ENCODE measurements around the gene FCHSD2.

The FCHSD2 gene

GRCh38 chr11:72962717-72963116 is 179.4 kb downstream of the FCHSD2 start:
- no peak for DNase-seq

- DNase-seq = peak; percentile 48
These were observed 180.0 kb downstream of the FCHSD2 start for GRCh38 chr11:72962084-72962483.

GRCh38 chr11:72959998-72960731 is 182.0 kb downstream of the FCHSD2 start:
- no peak for DNase-seq

GRCh38 chr11:72958791-72959190 is 183.3 kb downstream of the FCHSD2 start:
- peak; percentile 61 for DNase-seq

GRCh38 chr11:72955466-72955865 is 186.7 kb downstream of the FCHSD2 start:
- DNase-seq = no peak

- DNase-seq = no peak
These were observed 187.3 kb downstream of the FCHSD2 start for GRCh38 chr11:72954860-72955259.

GRCh38 chr11:72953637-72954036 is 188.5 kb downstream of the FCHSD2 start:
- no peak for DNase-seq

GRCh38 chr11:72951888-72952287 is 190.2 kb downstream of the FCHSD2 start:
- DNase-seq = no peak

GRCh38 chr11:72951193-72951592 is 190.9 kb downstream of the FCHSD2 start:
- no peak for DNase-seq

GRCh38 chr11:72950685-72951084 is 191.4 kb downstream of the FCHSD2 start:
- no peak for DNase-seq

GRCh38 chr11:72947229-72947628 is 194.9 kb downstream of the FCHSD2 start:
- DNase-seq = no peak

- DNase-seq = no peak
These were observed 198.5 kb downstream of the FCHSD2 start for GRCh38 chr11:72943664-72944063.

- no peak for DNase-seq
These were observed 201.7 kb downstream of the FCHSD2 start for GRCh38 chr11:72940417-72940816.

- no peak for DNase-seq
These were observed 203.1 kb downstream of the FCHSD2 start for GRCh38 chr11:72939031-72939430.

- DNase-seq = no peak
These were observed 204.7 kb downstream of the FCHSD2 start for GRCh38 chr11:72937439-72937838.

- DNase-seq = no peak
These were observed 206.4 kb downstream of the FCHSD2 start for GRCh38 chr11:72935700-72936099.

- DNase-seq = peak; percentile 8
These were observed 210.0 kb downstream of the FCHSD2 start for GRCh38 chr11:72932132-72932570.

- DNase-seq = peak; percentile 15
These were observed 212.1 kb downstream of the FCHSD2 start for GRCh38 chr11:72930008-72930407.

- no peak for DNase-seq
These were observed 212.9 kb downstream of the FCHSD2 start for GRCh38 chr11:72929256-72929655.

GRCh38 chr11:72927380-72927779 is 214.7 kb downstream of the FCHSD2 start:
- DNase-seq = no peak

- DNase-seq = no peak
These were observed 216.0 kb downstream of the FCHSD2 start for GRCh38 chr11:72926076-72926475.

GRCh38 chr11:72925656-72926055 is 216.5 kb downstream of the FCHSD2 start:
- no peak for DNase-seq

- DNase-seq = peak; percentile 46
These were observed 217.4 kb downstream of the FCHSD2 start for GRCh38 chr11:72924568-72925190.

- DNase-seq = no peak
These were observed 220.9 kb downstream of the FCHSD2 start for GRCh38 chr11:72921028-72921716.
